Cerebellar cortex (tissue), 1 donor: ENCODE data around the gene NOSTRIN.
"Not testable (repeated sequence)": the region's sequence is repeated elsewhere in the genome, so short reads cannot be mapped to it uniquely, and the experiment has no call there.

Source experiments
- DNase-seq: peaks from one replicate; pipeline ENCODE4 v3.0.0-alpha.2; 2015; ENCODE audit warnings: low spot score

Gene NOSTRIN

GRCh38 chr2:168819050-168819715, 16.7 kb downstream of the NOSTRIN start:
- no peak for DNase-seq

DNA sequence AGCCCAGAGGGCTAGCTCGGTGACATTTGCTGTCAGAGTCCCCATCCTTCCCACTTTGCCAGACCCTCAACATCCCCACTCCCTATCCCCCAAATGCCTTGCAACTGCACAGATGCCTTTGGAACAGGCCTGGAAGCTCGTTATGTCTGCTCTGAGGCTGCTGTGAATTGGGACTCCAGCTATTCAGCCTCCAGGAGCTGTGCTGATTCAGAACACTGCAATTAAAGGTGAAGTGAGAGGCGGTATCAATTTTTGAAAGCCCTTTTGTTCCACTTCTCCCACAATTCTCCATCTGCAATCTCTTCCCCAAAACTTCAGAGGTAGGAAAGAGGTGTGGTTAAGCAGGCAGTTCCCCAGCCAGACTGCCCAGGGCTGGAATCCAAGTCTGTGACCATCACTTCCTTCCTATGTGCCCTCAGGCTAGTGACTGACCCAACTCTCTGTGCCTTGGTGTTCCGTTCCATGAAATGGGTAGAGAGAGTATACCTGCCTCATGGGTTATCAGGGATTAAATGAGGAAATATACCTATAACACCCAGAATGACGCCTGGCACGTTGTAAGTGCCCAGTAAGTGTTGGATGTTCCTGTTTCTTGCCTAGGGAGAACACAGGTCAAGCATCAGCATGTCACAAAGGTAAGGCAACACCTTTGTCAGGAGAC, 17.5 kb downstream of the NOSTRIN start:
- DNase-seq, result no peak

GRCh38 chr2:168821577-168821976, 19.1 kb downstream of the NOSTRIN start:
- no peak for DNase-seq

- DNase-seq, result no peak
These were observed 19.6 kb downstream of the NOSTRIN start for GRCh38 chr2:168821992-168822391.

GRCh38 chr2:168825126-168825525, 22.7 kb downstream of the NOSTRIN start:
- no peak for DNase-seq

DNA sequence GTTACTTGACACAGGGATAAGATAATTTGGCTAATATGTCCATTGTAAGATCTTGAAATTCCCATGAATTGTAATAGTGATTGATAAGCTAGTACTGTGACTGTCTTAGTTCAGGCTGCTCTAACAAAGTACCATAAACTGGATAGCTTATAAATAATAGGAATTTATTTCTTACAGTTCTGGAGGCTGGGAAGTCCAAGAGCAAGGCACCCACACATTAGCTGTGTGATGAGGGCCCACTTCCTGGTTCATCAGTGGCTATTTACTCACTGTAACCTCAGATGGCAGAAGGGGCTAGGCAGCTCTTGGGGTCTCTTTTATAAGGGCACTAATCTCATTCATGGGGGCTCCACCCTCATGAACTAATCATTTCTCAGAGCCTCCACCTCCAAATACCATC, 28.5 kb downstream of the NOSTRIN start:
- no peak for DNase-seq

DNA sequence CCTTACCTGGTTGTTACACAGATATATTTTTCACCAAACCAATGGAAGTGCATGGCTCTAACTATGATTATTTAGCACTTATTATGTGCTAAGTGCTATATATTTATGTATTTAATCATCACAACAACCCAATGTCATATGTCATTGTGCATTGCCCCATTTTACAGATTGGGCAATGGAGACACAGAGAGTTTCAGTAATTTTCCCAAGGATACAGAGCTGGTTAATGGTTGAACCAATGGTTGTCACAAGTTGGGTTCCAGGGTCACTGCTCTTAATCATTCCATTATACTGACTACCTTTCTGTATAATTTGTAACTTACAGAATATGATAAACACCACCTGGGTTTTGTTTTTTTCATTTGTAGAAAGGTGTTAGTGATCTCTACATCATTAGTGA, 29.2 kb downstream of the NOSTRIN start:
- no peak for DNase-seq

DNA sequence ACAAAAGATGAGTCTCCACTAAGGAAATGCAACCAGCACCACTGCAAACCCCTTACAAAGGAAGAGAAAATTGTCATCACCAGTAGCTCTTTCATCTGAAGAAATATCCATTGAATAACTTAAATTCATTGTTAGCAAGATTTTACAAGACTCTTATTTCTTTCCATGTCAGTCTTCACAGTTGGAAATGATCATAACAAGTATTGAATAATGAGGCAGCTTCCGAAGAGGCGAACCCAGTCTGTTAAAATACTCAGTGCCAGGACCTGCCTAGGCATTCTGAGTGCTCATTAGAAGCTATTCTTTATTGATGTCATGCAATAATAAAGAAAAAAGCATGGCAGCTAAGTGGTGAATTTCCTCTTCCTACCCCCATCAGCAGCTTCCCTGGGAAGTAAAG, 33.5 kb downstream of the NOSTRIN start:
- no peak for DNase-seq

GRCh38 chr2:168841445-168841844, 39.0 kb downstream of the NOSTRIN start:
- DNase-seq, result no peak

DNA sequence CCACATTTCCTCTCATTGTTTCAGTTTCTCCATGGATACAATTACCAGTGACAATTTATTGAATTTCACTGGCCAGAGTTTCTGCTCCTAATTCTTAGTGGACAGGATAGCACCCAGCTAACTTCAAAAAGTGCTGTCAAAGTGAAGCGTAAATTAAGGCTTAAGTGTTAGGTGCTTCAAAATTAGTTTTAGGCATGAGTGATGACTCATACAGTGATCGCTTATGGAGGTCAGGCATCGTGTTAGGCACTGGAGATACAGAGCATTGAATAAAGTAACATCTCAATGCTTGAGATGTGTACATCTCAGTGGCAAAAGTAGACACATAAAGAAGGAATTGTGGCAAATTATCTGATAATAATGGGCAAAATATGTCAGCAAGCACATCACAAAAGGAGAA, 40.8 kb downstream of the NOSTRIN start:
- no peak for DNase-seq

DNA sequence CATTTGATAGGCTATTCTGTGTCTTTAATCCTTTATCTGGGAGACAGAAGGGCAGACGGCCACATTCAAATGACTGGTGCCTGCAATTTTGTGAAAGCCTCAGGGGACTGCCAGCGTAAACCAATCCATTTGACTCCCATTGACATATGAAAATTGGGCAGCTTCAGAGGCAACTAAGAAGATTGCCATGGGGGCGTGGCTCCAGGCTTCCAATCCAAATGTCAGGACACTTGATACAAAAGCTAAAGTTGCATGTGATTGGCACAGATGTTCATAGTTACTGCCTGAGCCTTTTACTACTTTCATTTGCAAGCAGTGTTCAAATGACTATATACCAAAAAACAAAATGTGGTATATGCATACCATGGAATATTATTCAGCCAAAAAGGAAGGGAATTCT, 45.8 kb downstream of the NOSTRIN start:
- DNase-seq, result no peak

DNA sequence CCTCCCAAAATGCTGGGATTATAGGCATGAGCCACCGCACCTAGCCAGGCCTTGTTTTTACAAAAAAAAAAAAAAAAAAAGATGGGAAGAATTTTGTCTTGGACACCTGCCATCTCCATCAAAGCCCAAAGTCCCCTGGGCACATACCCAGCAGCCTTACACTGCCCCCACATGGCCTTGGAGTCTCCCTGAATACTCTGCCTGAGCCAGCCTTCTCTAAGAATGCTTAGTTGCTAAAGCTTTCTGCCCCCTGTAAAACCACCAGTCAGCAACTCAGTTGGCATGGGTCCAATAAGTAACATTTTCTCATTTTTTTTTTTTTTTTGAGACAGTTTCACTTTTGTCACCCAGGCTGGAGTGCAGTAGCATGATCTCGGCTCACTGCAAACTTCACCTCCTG, 47.2 kb downstream of the NOSTRIN start:
- peak; percentile 12 for DNase-seq

GRCh38 chr2:168850846-168851245, 48.4 kb downstream of the NOSTRIN start:
- DNase-seq, result no peak

GRCh38 chr2:168851674-168852320, 49.4 kb downstream of the NOSTRIN start:
- no peak for DNase-seq

DNA sequence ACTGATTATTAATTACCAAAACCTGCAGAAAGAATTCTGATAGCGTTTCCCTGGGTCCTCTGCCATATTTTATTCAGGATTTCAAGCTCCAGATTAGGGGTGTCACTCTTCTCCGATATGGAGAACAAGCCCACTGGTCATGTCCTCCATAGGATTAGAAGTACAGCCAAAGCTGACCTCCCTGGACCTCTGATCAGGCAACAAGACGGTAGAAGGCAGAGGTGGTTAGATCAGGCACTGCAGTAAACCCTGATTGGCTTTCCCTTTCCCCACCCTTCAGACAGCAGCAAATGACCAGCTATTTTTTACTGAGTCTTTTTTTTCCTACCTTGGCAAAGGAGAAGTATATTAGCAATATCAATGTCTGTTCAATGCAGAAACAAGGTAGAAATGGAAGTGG, 50.0 kb downstream of the NOSTRIN start:
- no peak for DNase-seq

DNA sequence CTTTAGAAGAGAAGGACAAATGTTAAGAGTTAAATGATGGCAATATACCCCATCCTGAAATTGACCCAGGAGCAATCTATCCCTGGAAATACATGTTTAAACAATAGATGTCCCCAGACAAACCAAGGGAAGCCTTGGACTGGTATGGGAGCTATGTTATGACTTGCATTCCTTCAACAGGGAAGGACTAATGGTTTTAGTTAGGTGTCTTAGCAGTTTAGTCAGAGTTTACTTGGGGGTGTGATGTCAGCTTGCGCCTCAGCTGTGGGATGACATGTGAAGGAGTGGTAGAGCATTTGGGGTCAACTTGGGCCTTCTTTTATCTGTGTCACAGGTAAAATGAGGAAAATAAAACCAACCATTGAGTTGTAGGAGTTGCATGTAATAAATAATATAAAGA, 51.0 kb downstream of the NOSTRIN start:
- DNase-seq, result no peak

DNA sequence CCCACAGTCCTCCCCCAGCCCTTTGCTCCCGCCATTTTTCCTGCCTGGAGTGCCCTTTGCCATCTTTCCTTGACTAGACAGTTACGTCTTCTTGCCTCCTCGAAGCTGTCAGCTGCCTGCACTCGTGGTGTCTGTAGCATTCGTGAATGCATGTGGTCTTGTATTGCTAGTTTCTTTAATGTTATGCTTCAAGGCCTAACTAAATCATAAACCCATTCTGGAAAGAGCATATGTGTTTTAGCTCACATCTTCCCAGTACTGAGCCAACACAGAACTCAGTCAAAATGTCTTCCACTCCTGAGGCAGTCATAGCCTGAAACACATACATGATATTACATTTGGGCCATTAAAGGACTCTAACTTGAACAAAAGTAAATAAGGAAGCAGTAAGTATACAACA, 52.2 kb downstream of the NOSTRIN start:
- no peak for DNase-seq

GRCh38 chr2:168855601-168856000, 53.2 kb downstream of the NOSTRIN start:
- DNase-seq, result no peak

DNA sequence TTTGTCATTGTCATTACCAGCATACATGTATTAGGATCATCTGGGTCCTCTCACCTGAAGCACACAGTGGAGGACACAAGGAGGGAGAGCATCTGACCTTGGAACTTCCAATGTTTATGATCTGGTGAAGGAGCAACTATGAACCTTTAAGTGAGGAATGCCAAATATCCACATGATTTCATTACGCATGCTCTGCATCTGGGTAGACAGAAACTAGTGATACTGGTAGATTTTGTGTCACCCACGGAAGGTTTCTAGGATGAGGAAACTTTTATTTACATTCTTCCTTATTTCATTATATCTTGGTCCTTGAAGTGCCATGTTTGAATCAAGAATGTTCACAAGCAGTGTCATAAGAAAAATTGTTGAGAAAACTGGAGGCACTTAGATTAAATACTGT, 55.7 kb downstream of the NOSTRIN start:
- no peak for DNase-seq

DNA sequence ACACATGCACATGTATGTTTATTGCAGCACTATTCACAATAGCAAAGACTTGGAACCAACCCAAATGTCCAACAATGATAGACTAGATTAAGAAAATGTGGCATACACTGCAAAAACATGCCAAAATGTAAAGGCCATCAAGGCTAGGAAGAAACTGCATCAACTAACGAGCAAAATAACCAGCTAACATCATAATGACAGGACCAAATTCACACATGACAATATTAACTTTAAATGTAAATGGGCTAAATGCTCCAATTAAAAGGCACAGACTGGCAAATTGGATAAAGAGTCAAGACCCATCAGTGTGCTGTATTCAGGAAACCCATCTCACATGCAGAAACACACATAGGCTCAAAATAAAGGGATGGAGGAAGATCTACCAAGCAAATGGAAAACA, 64.7 kb downstream of the NOSTRIN start:
- DNase-seq, result not testable (repeated sequence)

DNA sequence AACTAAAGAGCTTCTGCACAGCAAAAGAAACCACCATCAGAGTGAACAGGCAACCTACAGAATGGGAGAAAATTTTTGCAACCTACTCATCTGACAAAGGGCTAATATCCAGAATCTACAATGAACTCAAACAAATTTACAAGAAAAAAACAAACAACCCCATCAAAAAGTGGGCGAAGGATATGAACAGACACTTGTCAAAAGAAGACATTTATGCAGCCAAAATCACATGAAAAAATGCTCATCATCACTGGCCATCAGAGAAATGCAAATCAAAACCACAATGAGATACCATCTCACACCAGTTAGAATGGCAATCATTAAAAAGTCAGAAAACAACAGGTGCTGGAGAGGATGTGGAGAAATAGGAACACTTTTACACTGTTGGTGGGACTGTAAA, 67.9 kb downstream of the NOSTRIN start:
- DNase-seq, result not testable (repeated sequence)

- DNase-seq, result not testable (repeated sequence)
These were observed 68.4 kb downstream of the NOSTRIN start for GRCh38 chr2:168870824-168871223.

DNA sequence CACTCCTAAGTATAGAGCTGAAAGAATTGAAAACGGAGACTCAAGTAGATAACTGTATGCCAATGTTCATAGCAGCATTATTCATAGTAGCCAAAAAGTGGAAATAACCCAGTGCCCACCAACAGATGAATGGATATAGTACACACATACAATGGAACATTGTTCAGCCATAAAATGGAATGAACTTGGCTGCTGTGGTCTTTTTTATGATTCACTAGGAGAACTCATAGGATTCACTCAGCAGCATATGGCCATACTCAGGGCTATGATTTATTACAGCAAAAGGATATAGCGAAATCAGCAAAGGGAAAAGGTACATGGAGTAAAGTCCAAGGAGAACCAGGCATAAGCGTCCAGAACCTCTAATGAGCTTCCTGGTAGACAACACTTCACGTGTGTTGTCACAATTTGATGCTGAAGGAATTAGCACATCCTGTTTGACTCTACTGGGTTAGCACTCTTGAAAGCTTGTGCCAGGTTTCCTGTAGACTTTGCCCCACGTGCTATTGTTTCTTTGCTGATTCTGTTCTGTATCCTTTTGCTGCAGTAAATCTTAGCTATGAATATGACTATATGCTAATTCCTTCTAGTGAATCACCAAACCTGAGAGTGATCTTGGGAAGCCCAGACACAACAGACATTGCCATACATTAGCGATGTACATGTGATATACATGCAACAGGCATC, 72.1 kb downstream of the NOSTRIN start:
- no peak for DNase-seq
